Testis (tissue), 3 donors: ENCODE data around the gene SDHC. TPM values are rescaled to one million over a fixed set of nuclear protein-coding genes. Genes with fewer than 3 reads are reported as not detected.

Source experiments
- DNase-seq: peaks from one replicate; pipeline ENCODE4 v3.0.0-alpha.2; 2019
- H3K27ac ChIP-seq, 2 donors: fragments of 200-600 bp; sonication (generic); one replicate each; pipeline ENCODE4 v1.5.1; 2019
- H3K27me3 ChIP-seq: fragments of 200-600 bp; sonication (generic); one replicate; pipeline ENCODE4 v1.5.1; 2019
- H3K36me3 ChIP-seq: fragments of 200-600 bp; sonication (generic); one replicate; pipeline ENCODE4 v1.5.1; 2017; ENCODE audit warnings: low read depth; ENCODE audit errors: missing control alignments
- H3K4me1 ChIP-seq: fragments of 200-600 bp; sonication (generic); one replicate; pipeline ENCODE4 v1.5.1; 2019
- H3K4me3 ChIP-seq, 2 donors: fragments of 200-600 bp; sonication (generic); one replicate each; pipeline ENCODE4 v1.5.1; 2017 to 2019
- H3K9me3 ChIP-seq: fragments of 200-600 bp; sonication (generic); one replicate; pipeline ENCODE4 v1.5.1; 2017
- POLR2A ChIP-seq: fragments of 450-650 bp; IDR thresholded peaks from one replicate; pipeline ENCODE4 v1.6.1; 2017; ENCODE audit warnings: antibody characterized with exemption, mild to moderate bottlenecking, moderate library complexity
- WGBS, 2 donors: methylation state at CpG; one replicate each; pipeline ENCODE4 v1.1.5; 2018; 5-methylcytosine and 5-hydroxymethylcytosine counted together
- intact Hi-C: fragments of 100-400 bp; cut with DNase I; formaldehyde crosslinking; loops from one replicate; pipeline ENCODE4 v1.15.1; 2023; ENCODE audit warnings: low total_unique reads
- polyA plus RNA-seq: library from polyadenylated mRNA; stranded (reverse); fragments of 350-450 nt; fragmentation: Illumina TruSeq; extraction: RNeasy Lipid Tissue Mini Kit (QIAGEN cat#74804); gene quantifications from one replicate; pipeline ENCODE4 v1.2.3, GENCODE V29; 2014; ENCODE audit warnings: low read depth, low replicate concordance; ENCODE audit not compliant: insufficient read depth
- total RNA-seq, 2 donors: library from RNA; depleted of rRNA; stranded (reverse); fragments of >200 nt; gene quantifications; one replicate each; pipeline ENCODE4 v1.2.3, GENCODE V29; 2016
- TF ChIP-seq, protein P1 (sequence below), 3 experiments: fragments of 450-650 bp in 2 of 3; fragments of 200-600 bp in 1 of 3; sonication (generic) in 1 of 3; IDR thresholded peaks; one replicate each; pipeline ENCODE4 v1.5.1; 2016 to 2019; ENCODE audit warnings: antibody characterized with exemption in 3 of 3, mild to moderate bottlenecking in 2 of 3, moderate library complexity in 1 of 3

SDHC gene
- total and polyA plus RNA-seq, 3 donors from 2014 or later, result 55.3 to 188 (median 84.2) TPM

DNA sequence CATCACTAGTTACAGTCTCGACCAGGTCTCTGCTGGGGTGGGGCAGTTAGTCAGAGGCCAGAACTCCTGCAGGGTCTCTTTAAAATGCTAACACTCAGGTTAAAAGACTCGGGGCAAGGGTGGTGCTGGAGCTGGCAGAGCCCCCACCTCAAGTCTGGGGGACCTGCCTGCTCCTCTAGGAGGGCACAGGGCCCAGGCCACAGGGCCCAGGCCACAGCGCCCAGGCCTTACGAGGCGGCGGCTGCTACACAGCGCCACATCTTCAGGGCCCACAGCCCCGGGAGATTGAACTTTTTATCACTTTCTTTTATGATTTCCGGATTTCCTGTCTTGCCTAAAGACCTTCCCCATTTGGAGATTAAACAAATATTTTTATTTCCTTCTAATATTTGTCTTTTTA is 14.8 kb upstream of the SDHC start:
- 86 to 91% methylated on average over 9 of the region's 9 CpGs for WGBS, 2 donors
- intact Hi-C loops, result no loop called here

DNA sequence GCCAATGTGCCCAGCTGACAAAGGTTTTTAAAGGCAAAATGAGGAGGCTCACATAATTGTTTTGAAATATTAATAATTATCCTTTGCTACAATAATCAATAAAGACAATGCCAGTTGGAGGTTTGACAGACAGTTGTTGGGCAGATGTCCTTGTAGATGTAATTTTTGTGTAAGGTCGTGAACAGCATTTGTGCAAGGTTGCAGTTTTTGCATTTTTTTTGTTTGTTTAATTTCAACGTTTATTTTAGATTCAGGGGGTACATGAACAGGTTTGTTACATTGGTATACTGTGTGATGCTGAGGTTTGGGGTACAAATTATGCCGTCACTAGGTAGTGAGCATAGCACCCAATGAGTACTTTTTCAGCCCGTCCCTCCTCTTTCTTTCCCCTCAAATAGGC is 13.7 kb upstream of the SDHC start:
- DNase-seq, result no peak
- H3K27me3 ChIP-seq, result no peaks in the 10 kb centered on the region
- 93 to 94% methylated on average over 4 of the region's 4 CpGs for WGBS, 2 donors
- H3K4me3 ChIP-seq, result no peak overlapping the region
- no peak overlapping the region for H3K27ac ChIP-seq
- intact Hi-C loops, result no loop called here
- no peaks in the 10 kb centered on the region for H3K9me3 ChIP-seq
- TF ChIP-seq, protein P1, sequence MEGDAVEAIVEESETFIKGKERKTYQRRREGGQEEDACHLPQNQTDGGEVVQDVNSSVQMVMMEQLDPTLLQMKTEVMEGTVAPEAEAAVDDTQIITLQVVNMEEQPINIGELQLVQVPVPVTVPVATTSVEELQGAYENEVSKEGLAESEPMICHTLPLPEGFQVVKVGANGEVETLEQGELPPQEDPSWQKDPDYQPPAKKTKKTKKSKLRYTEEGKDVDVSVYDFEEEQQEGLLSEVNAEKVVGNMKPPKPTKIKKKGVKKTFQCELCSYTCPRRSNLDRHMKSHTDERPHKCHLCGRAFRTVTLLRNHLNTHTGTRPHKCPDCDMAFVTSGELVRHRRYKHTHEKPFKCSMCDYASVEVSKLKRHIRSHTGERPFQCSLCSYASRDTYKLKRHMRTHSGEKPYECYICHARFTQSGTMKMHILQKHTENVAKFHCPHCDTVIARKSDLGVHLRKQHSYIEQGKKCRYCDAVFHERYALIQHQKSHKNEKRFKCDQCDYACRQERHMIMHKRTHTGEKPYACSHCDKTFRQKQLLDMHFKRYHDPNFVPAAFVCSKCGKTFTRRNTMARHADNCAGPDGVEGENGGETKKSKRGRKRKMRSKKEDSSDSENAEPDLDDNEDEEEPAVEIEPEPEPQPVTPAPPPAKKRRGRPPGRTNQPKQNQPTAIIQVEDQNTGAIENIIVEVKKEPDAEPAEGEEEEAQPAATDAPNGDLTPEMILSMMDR (IDR thresholded peaks at IDR 0.05), result no peak
- no peak for TF ChIP-seq POLR2A
- peaks cover 6% of the 10 kb centered on the region for H3K4me1 ChIP-seq
- no peaks in the 10 kb centered on the region for H3K36me3 ChIP-seq

More for the DNA sequence above, 14.8 kb upstream of the SDHC start:
- TF ChIP-seq, protein P1 (IDR thresholded peaks at IDR 0.05), result no peak
- TF ChIP-seq POLR2A, result no peak
- Histone ChIP-seq H3K27me3 (no peaks in the 10 kb centered on the region), H3K36me3 (no peaks in the 10 kb centered on the region), H3K4me3 (no peak overlapping the region), H3K9me3 (no peaks in the 10 kb centered on the region), H3K4me1 (no peaks in the 10 kb centered on the region), H3K27ac (no peak overlapping the region)
- no peak for DNase-seq

- no peaks in the 10 kb centered on the region for H3K9me3 ChIP-seq
- TF ChIP-seq, protein P1 (IDR thresholded peaks at IDR 0.05), result no peak
- TF ChIP-seq POLR2A, result no peak
- no peak for DNase-seq
- H3K27ac ChIP-seq, result peak overlapping the region in 1 of 2 donors; percentile 25
- peak overlapping the region; percentile 60 to 61 for H3K4me3 ChIP-seq
- H3K36me3 ChIP-seq, result no peaks in the 10 kb centered on the region
- peaks cover 30% of the 10 kb centered on the region for H3K4me1 ChIP-seq
- intact Hi-C loops, result no loop called here
- WGBS, 2 donors, result 12 to 14% methylated on average over 16 to 17 of the region's 17 CpGs
- H3K27me3 ChIP-seq, result no peaks in the 10 kb centered on the region
These were observed 9.0 kb upstream of the SDHC start for GRCh38 chr1:161304927-161305866.

DNA sequence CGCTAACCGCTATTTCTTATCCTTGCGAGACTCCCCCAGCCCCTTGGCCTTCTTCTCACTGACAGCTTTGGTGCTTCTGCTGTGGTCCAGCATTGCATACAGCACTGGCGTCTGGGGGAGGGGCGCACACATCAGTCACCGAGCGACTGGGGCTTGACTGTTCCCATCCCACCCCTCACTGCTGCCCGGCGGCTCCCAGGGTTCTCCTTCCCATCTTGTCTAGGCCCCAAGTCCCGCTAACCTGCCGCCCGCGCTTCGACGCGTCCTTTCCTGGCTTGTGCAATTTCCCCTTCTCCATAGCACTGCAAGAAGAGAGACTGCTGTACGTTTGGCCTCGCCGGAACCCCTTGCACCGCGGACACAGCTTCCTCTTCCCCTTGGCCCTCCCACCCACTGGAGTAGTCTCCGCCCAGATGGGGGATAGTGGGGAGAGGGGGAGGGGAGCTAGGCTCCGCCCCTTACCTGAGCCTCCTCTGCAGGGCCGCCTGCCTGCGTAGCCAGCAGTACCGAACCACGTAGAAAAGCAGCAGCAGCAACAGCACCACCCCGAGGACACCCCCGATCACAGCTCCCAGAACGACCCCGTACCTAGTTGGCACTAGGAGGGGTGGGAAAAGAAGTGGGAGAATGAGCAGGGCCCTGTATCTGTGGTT is 8.2 kb upstream of the SDHC start:
- peaks cover 34% of the 10 kb centered on the region for H3K4me1 ChIP-seq
- H3K27me3 ChIP-seq, result no peaks in the 10 kb centered on the region
- peak; percentile 81 for DNase-seq
- TF ChIP-seq POLR2A, result no peak
- TF ChIP-seq, protein P1 (IDR thresholded peaks at IDR 0.05), result peak in 1 of 3 experiments; percentile 2
- 3 to 6% methylated on average over 20 to 31 of the region's 31 CpGs for WGBS, 2 donors
- H3K36me3 ChIP-seq, result no peaks in the 10 kb centered on the region
- H3K9me3 ChIP-seq, result no peaks in the 10 kb centered on the region
- H3K4me3 ChIP-seq, result peak overlapping the region; percentile 60 to 61
- intact Hi-C loops, result no loop called here
- peak overlapping the region in 1 of 2 donors; percentile 25 for H3K27ac ChIP-seq
